ENCODE results near the gene PRDM9.
"Not testable (repeated sequence)": the region's sequence is repeated elsewhere in the genome, so short reads cannot be mapped to it uniquely, and the experiment has no call there.

The PRDM9 gene

DNA sequence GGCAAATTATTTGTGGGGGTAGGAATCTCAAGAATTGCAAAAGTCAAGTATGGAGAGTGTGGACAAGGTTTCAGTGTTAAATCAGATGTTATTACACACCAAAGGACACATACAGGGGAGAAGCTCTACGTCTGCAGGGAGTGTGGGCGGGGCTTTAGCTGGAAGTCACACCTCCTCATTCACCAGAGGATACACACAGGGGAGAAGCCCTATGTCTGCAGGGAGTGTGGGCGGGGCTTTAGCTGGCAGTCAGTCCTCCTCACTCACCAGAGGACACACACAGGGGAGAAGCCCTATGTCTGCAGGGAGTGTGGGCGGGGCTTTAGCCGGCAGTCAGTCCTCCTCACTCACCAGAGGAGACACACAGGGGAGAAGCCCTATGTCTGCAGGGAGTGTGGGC, 19.2 kb downstream of the PRDM9 start:
- in situ Hi-C loops (cut with MboI; ENCODE audit: low sequenced_read_pairs) = not testable (repeated sequence)

DNA sequence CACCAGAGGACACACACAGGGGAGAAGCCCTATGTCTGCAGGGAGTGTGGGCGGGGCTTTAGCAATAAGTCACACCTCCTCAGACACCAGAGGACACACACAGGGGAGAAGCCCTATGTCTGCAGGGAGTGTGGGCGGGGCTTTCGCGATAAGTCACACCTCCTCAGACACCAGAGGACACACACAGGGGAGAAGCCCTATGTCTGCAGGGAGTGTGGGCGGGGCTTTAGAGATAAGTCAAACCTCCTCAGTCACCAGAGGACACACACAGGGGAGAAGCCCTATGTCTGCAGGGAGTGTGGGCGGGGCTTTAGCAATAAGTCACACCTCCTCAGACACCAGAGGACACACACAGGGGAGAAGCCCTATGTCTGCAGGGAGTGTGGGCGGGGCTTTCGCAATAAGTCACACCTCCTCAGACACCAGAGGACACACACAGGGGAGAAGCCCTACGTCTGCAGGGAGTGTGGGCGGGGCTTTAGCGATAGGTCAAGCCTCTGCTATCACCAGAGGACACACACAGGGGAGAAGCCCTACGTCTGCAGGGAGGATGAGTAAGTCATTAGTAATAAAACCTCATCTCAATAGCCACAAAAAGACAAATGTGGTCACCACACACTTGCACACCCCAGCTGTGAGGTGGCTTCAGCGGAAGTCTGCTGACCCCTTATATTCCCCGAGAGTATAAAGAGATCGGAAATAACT, 20.0 kb downstream of the PRDM9 start:
- in situ Hi-C loops (cut with MboI; ENCODE audit: low sequenced_read_pairs) = not testable (repeated sequence)

DNA sequence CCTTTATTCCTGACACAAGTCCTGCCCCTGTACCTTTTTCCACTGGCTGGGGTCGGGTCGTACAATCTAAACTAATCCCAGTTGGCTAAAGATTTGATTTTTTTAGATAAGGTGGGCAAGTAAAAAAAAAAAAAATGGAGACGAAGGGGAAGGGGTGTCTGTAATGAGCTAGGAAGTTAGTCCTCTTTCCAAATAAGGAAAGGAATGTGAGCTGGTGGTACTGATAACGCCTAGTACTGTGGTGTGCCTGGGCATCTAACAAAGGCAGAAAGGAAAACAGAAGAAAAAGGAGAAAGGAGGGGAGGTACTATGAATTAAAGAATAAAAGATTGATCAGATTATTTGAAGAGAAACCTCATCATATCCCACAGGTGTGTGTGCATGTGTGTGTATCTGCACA, 21.3 kb downstream of the PRDM9 start:
- in situ Hi-C loops (cut with MboI; ENCODE audit: low sequenced_read_pairs) = no loop called here

DNA sequence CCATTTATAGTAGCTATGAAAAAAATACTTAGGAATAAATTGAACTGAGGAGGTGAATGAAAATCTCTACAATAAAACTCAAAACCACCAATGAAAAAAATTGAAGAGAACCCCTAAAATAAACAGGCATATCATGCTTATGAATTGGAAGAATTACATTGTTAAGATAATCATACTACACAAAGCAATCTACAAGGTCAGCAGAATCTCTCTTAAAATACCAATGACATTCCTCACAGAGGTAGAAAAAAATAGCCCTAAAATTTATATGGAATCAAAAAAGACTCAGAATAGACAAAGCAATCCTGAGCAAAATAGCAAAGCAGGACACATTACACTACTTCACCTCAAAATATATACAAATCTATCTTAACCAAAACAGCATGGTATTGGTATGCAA, 23.2 kb downstream of the PRDM9 start:
- in situ Hi-C loops (cut with MboI; ENCODE audit: low sequenced_read_pairs) = no loop called here

DNA sequence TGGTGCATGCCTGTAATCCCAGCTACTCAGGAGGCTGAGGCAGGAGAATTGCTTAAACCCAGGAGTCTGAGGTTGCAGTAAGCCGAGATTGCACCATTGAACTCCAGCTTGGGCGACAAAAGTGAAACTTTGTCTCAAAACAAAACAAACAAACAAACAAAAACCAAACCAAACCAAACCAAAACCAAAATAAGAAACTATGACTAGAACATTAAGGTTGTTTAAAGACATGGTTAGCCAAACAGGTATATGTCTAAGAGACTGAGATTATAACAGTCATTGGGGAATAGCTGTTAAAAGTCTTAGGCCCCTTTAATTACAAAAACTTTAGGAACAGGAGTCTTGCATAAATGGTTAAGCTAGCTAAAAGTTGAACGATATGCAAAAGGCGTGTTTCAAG, 63.6 kb downstream of the PRDM9 start:
- in situ Hi-C loops (cut with MboI; ENCODE audit: low sequenced_read_pairs) = no loop called here

All from HL-60/S4 treated with retinoic acid at 250 ng/mL for 4 days and 3 days (cell line).